ENCODE measurements around the gene SYPL1.
A peak's percentile ranks its signal among the peaks of the same experiment; 100 is the strongest.
"Not testable (repeated sequence)": the region's sequence is repeated elsewhere in the genome, so short reads cannot be mapped to it uniquely, and the experiment has no call there.

SYPL1 gene

DNA sequence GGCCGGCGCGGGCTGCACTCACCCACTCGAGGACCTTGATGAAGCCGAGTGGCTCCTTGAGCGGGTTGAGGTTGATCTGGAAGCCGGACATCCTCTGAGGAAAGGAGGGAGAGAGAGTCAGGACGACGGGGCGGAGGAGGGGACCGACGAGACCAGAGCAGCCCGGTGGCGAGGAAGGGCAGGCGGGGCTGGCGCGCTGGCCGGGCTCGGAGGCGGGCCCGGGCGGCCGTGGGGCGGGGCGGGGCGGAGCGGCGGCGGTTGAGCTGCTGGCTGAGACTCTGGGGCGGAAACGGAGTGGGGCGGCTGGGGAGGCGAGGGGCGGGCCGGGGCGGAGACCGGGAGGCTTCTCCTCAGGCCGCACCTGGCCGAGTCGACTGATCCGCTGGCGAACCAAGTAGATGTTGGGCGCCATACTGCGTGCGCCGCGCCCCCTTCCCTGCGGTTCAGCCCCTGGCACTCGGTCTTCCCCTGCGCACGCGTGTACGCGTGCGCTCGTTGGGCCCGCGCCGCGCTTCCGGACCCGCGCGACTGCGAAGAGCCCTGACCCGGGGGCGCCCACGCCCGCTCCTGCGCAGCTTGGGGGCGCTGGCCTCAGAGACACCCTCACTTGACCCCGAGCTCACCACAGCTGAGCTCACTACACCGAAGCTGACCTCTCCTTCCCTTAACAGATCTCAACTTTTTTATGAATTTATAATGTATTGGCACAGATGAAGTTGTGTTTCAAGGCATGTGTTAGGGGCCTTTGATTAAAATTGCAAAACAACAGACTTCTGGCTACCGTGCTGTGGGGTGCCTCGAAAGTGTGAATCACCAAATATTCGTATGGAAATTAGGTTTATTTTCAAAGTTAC lies at the start of gene SYPL1:
TSS of gene SYPL1 (minus strand) at position 195 of the 854 bp plus-strand sequence. CDS start at position 91, 104 bp downstream.
- peak; percentile 96 for DNase-seq

DNA sequence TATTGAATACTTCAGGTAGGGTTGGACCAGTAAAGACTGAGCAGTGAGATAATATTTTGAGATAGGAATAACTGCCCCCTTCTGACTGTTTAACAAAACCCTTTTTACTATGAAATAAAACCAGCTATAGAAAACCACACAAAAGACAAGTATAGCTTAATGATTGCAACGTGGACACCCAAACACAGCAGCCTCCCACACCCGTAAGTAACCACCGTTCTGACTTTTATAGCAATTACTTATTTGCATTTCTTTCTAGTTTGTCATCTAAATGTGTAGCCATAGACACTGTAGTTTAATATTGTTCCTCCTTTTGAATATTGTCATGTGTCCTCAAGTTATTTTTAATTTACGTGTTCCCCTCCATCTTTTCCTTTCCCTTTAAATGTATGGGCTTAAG lies 42.9 kb upstream of the SYPL1 start:
- DNase-seq = no peak

DNA sequence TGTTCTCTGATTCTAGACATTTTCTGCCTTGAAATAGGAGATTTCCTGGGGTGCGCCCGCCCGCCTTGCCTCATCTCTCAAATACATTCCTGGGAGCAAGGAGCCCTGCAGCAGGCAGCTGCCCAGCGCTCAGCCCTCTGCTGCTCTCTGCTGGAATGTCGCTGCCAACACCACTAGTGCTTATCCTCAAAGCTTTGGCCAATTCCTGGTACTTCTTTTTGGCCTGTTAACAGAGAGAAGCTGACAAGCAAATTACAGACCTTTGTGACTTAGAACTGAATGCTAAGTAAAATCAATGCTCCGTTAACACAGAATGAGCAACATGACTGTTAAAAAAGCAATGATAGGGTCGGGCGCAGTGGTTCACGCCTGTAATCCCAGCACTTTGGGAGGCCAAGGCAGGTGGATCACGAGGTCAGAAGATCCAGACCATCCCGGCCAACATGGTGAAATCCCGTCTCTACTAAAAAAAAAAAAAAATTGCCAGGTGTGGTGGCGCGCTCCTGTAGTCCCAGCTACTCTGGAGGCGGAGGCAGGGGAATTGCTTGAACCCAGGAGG lies 41.9 kb upstream of the SYPL1 start:
- peak; percentile 43 for DNase-seq

DNA sequence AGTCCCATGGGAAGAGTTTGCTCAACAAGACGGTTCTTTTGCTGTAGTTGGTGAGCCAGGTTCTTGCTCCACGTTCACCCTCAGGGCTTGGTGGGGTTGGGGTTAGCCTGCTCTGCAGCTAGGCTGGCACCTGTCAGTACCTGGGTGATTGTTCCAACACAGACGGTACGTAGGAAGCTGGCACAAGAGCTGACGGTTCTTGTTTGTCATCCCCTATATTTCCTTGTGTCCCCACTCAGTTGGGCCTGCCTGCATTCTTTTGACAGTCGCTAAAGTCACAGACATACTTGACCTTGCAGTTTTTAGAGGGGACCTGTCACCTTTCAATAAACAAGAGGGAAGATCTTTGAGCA lies 40.2 kb upstream of the SYPL1 start:
- no peak for DNase-seq

GRCh38 chr7:106151459-106152312 lies 39.6 kb upstream of the SYPL1 start:
- DNase-seq = no peak

- DNase-seq = no peak
These were observed 31.7 kb upstream of the SYPL1 start for GRCh38 chr7:106143711-106144337.

DNA sequence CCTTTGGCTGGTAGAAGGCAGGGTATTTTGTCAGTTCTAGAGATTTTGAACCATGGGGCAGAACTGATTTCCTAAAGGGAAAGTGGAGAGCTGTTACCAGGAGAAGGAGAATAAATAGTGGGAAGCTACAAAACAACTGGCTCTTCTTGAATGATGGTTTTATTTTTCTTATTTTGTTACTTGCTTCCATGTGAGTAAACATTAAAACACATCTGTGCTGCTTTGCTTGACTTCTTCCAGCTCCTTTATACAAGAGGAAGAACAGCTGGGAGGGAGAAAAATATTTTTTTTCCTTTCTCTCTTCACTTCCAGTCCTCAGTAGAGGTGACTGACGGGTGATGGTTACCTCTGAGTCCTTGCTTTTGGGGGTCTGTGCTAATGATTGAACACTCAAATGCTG lies 30.0 kb upstream of the SYPL1 start:
- DNase-seq = no peak

GRCh38 chr7:106140406-106141173 lies 28.5 kb upstream of the SYPL1 start:
- DNase-seq = no peak

- no peak for DNase-seq
These were observed 27.4 kb upstream of the SYPL1 start for GRCh38 chr7:106139265-106140251.

GRCh38 chr7:106138776-106139175 lies 26.7 kb upstream of the SYPL1 start:
- DNase-seq = no peak

GRCh38 chr7:106138181-106138580 lies 26.1 kb upstream of the SYPL1 start:
- not testable (repeated sequence) for DNase-seq

DNA sequence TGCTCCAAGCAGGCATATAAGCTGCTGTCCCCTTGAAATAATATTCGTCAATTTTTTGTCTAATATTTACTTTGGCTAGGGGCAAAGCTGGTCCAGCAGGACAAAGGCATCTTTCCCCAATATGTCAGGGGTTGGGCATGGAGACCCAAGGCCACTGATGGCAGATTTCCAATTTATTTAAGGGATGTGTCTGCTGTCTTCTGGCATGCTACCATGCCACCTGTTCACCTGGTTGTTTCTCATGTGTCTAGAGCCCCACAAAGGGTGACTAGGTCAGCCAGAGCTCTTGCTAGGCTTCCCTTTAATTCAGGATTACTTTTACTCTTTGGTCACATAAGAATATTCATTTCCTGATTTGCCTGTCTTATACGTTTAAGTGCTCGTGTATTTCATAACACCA lies 22.1 kb upstream of the SYPL1 start:
- DNase-seq = no peak

GRCh38 chr7:106129291-106129690 lies 17.2 kb upstream of the SYPL1 start:
- no peak for DNase-seq

DNA sequence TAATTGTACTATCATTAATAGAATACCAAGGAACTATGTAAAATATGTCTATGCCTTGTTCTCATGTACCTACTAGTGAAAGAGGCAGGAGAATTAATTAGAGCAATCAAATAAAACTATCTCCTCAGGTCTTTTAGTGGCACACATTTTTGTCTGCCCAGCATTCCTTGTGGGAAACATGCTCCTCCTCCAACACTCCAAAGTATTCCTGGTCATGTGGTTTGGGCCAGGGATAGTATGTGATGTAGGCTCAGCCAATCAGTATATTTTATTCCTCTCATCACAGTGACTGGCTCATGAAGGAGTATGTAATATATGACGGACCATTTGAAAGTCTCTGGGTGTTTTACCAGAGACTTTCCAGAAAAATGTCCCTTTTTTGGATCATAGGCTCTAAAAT lies 16.7 kb upstream of the SYPL1 start:
- DNase-seq = no peak

GRCh38 chr7:106127984-106128780 lies 16.1 kb upstream of the SYPL1 start:
- no peak for DNase-seq

GRCh38 chr7:106126170-106126938 lies 14.2 kb upstream of the SYPL1 start:
- no peak for DNase-seq

DNA sequence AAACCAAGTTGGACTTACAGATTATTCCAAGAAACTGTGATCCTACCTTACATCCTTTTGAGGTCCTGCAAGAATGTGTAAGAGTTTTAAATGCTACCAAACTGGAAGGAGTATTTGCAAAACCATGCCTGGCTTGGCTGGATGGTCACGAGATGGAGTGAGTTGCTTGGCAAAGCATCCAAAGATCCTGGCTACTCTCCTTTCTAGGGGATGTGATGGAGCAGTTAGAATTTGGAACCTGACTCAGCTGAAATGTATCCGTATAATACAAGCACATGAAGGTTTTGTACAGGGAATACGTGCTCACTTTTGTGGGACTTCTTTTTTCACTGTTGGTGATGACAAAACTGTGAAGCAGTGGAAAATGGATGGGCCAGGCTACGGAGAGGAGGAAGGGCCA lies 13.3 kb upstream of the SYPL1 start:
- no peak for DNase-seq

GRCh38 chr7:106124186-106124585 lies 12.1 kb upstream of the SYPL1 start:
- DNase-seq = no peak

DNA sequence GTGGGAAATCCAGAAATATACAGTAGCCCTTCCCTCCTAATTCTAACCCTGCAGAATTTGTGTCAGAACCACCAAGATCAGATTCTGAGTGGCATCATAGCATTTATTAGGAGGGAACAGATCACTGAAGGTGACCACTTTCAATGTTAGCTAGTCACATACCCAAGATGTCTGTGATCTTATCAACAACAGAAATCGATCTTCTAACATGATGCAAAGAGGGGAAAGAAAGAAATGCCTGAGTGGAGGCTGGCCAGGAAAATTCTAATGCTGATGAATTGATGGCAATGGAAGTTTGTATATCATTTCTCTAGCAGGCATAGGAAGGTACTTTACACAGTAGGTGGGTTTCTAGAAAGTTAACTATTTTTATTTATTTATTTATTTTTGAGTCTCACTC lies 10.6 kb upstream of the SYPL1 start:
- no peak for DNase-seq

Data from NK-92 treated with Interleukin-12 subunit alpha and Interleukin-12 subunit beta, amount 100 ng/mL, for 24 hours (cell line).